ENCODE data around the gene NUB1.

The NUB1 gene

GRCh38 chr7:151337346-151337745 lies 4.3 kb upstream of the NUB1 start:
- no peaks in the 10 kb centered on the region for H3K27me3 ChIP-seq (ENCODE audit: insufficient read depth, low read depth, severe bottlenecking)
- no peak overlapping the region for H3K27ac ChIP-seq
- no peaks in the 10 kb centered on the region for H3K36me3 ChIP-seq
- no peaks in the 10 kb centered on the region for H3K9me3 ChIP-seq (ENCODE audit: severe bottlenecking)
- H3K4me3 ChIP-seq (ENCODE audit: low read depth, low read length) = no peak overlapping the region
- no peak for TF ChIP-seq CTCF (IDR thresholded peaks at IDR 0.05; ENCODE audit: low read depth, low read length)
- DNase-seq = no peak

DNA sequence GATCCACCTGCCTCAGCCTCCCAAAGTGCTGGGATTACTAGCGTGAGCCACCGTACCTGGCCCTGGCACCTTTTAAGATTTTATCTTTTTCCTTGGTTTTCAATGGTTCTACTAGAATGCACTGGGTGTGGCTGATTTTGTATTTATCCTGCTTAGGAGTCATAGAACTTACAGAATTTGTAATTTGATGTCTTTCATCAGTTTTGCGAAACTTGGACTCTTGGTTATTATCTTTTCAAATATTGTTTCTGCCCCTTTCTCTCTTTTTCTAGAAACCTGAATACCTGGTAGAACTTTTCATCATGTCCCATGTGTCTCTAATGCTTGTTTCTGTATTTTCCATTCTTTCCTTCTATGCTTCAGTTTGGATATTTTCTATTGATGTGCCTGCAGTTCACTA lies 2.8 kb upstream of the NUB1 start:
- no peaks in the 10 kb centered on the region for H3K27me3 ChIP-seq (ENCODE audit: insufficient read depth, low read depth, severe bottlenecking)
- no peaks in the 10 kb centered on the region for H3K9me3 ChIP-seq (ENCODE audit: severe bottlenecking)
- TF ChIP-seq CTCF (IDR thresholded peaks at IDR 0.05; ENCODE audit: low read depth, low read length) = no peak
- no peak for DNase-seq
- no peak overlapping the region for H3K4me3 ChIP-seq (ENCODE audit: low read depth, low read length)
- 0 out of 2 replicates have a peak, but pooled peaks cover 4% of the 10 kb centered on the region for H3K36me3 ChIP-seq
- H3K27ac ChIP-seq = no peak overlapping the region

GRCh38 chr7:151339651-151340382 lies 1.8 kb upstream of the NUB1 start:
- H3K27me3 ChIP-seq (ENCODE audit: insufficient read depth, low read depth, severe bottlenecking) = no peaks in the 10 kb centered on the region
- TF ChIP-seq CTCF (IDR thresholded peaks at IDR 0.05; ENCODE audit: low read depth, low read length) = no peak
- no peak for DNase-seq
- no peak overlapping the region for H3K27ac ChIP-seq
- H3K4me3 ChIP-seq (ENCODE audit: low read depth, low read length) = no peak overlapping the region
- H3K9me3 ChIP-seq (ENCODE audit: severe bottlenecking) = no peaks in the 10 kb centered on the region
- H3K36me3 ChIP-seq = peaks cover 8% of the 10 kb centered on the region; the same call in 1 of the 2 replicates

GRCh38 chr7:151340794-151341356 lies 737 bp upstream of the NUB1 start:
- H3K4me3 ChIP-seq (ENCODE audit: low read depth, low read length) = no peak overlapping the region
- DNase-seq = no peak
- peaks cover 14% of the 10 kb centered on the region for H3K36me3 ChIP-seq
- no peaks in the 10 kb centered on the region for H3K9me3 ChIP-seq (ENCODE audit: severe bottlenecking)
- TF ChIP-seq CTCF (IDR thresholded peaks at IDR 0.05; ENCODE audit: low read depth, low read length) = no peak
- no peak overlapping the region for H3K27ac ChIP-seq
- H3K27me3 ChIP-seq (ENCODE audit: insufficient read depth, low read depth, severe bottlenecking) = no peaks in the 10 kb centered on the region

- no peaks in the 10 kb centered on the region for H3K9me3 ChIP-seq (ENCODE audit: severe bottlenecking)
- no peak for DNase-seq
- H3K36me3 ChIP-seq = peaks cover 25% of the 10 kb centered on the region
- peak overlapping the region; percentile 96 for H3K4me3 ChIP-seq (ENCODE audit: low read depth, low read length)
- peak overlapping the region; percentile 70 for H3K27ac ChIP-seq
- no peaks in the 10 kb centered on the region for H3K27me3 ChIP-seq (ENCODE audit: insufficient read depth, low read depth, severe bottlenecking)
- TF ChIP-seq CTCF (IDR thresholded peaks at IDR 0.05; ENCODE audit: low read depth, low read length) = no peak
Measured at GRCh38 chr7:151342102-151342646, 562 bp downstream of the NUB1 start.
